GM13976 (cell line): ENCODE measurements around the gene TREML2.

Experiments used
- DNase-seq: peaks from one replicate; pipeline ENCODE4 v3.0.0; 2012; ENCODE audit warnings: low spot score
- CTCF ChIP-seq: IDR thresholded peaks from 2 replicates; pipeline ENCODE4 v1.5.1; 2012; ENCODE audit warnings: borderline replicate concordance, mild to moderate bottlenecking; ENCODE audit not compliant: insufficient read depth; ENCODE audit errors: extremely low read depth, missing control alignments, control extremely low read depth
- in situ Hi-C: fragments of 300-500 bp; cut with MboI; formaldehyde crosslinking; loops from one replicate; pipeline ENCODE4 v1.12.0; 2022; ENCODE audit warnings: low sequenced_read_pairs, mixed read lengths, inconsistent platforms; ENCODE audit not compliant: unreplicated experiment

TREML2 gene

DNA sequence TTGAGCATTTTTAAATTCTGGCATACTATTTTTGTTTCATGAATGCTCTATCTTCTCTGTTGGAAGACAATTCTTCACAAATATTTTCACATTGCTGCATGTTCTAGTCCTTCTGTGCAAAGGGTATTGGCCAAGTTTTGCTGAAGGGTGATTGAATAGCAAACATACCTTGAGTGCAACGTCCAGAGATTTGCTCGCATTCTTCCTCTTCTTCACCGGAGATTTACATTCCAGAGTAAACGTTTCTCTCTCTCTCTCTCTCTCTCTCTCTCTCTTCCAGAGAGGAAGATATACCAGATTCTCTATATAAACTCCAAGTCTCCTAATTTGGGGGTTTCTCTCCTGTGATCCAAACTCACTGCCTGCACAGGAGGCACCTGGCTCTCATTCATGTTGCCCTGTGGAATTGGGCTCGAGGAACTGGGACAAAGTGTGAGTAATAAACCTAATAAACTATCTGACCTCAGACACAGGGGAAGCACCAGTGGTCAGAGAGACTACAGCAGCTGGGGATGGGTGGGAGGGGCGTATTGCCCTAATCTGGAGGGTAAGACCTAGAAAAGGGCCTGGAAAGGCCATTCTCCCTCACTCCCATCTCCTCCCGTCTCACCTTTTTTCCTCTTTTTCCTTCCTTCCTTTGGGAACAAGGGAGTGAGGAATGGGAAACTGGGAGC, 45.7 kb downstream of the TREML2 start:
- TF ChIP-seq CTCF = no peak
- in situ Hi-C loops = no loop called here
- DNase-seq = peak; percentile 29

GRCh38 chr6:41153992-41154625, 46.8 kb downstream of the TREML2 start, which contains the start of gene TREML1:
TREML1 (minus strand) TSS chr6:41154347; CDS start chr6:41154288, 59 bp downstream.
- in situ Hi-C loops = no loop called here
- TF ChIP-seq CTCF = no peak
- no peak for DNase-seq

DNA sequence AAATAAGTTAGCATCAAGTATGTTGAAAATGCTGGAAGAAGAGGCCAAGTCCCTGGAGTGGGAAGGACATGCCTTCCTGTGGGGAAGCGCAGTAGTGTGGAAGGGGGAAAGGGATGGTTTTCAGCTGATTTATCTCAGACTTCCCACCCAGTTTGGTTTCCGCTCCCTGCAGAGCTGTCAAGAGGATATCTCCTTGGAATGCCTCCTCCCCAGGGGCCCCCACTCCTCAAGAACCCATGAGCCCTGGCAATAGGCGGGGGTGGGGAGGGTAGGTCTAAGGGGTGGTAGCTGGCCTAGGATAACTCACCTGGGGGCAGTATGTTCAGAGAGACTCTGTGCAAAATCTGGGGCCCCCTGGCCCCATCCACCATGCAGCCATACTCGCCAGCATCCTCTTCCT, 47.5 kb downstream of the TREML2 start:
- in situ Hi-C loops = no loop called here
- TF ChIP-seq CTCF = no peak
- no peak for DNase-seq

DNA sequence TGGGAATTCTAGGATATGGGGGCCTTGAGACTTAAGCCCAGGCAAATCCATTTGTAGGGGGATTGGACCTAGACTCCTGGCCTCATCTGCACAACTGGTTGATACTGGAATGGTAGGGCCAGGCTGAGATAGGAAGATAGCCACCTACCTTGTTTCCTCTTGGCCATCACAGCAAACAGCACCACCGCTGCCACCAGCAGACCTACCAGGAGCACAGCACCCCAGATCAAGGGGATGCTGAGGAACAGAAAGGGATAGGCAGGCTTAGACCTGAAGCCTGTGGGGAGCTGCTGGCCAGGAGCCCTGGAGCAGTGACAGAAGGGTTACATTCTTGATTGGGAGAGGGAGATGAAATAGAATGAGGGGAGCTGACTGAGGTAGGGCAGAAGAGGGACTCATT, 50.3 kb downstream of the TREML2 start:
- in situ Hi-C loops = no loop called here
- DNase-seq = no peak
- TF ChIP-seq CTCF = no peak

DNA sequence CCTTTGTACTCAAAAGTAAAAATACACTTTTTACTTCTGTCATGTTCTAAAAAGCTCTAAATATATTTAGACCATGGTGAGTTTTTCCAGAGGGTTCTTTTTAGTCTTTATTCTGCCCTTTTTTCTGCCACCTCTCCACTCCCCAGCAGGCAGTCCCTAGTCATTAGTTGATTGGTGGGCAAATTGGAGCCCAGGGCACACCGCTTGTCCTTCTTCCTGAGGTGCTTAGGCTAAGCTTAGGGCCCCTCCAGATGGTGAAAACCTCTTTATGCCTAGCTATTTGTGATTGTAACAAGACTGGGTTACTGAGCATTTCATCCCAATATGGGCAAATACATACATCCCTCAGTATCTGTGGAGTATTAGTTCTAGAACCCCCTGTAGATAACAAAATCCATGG, 53.0 kb downstream of the TREML2 start:
- in situ Hi-C loops = no loop called here
- no peak for DNase-seq
- TF ChIP-seq CTCF = no peak
